ENCODE data around the gene NAPA. TPM values are rescaled to one million over a fixed set of nuclear protein-coding genes. Genes with fewer than 3 reads are reported as not detected.

Gene NAPA
- polyA plus RNA-seq, 1 experiment = 84.1 TPM

- no peak for TF ChIP-seq CTCF (IDR thresholded peaks at IDR 0.05; ENCODE audit: low read depth, low read length)
- Histone ChIP-seq H3K9me3 (ENCODE audit: control insufficient read depth, insufficient read depth, low read length) (no peaks in the 10 kb centered on the region), H3K27me3 (ENCODE audit: control insufficient read depth, insufficient read depth, low read length) (peaks cover 35% of the 10 kb centered on the region), H3K4me3 (ENCODE audit: low read depth, low read length) (no peak overlapping the region), H3K27ac (ENCODE audit: low read depth, low read length) (no peak overlapping the region)
- no peak for DNase-seq (ENCODE audit: low read depth, low spot score)
- POLR2A ChIA-PET = no interaction called here
- CTCF ChIA-PET = interaction anchor here (0.6 kb wide), 1 partner anchor 30 kb away, joined by 7 read pairs; no protein-coding TSS in a partner anchor
These were observed 6.0 kb upstream of the NAPA start for GRCh38 chr19:47520839-47521238.

- ChIA-PET CTCF (interaction anchor here (0.6 kb wide), 1 partner anchor 30 kb away, joined by 7 read pairs; no protein-coding TSS in a partner anchor), POLR2A (no interaction called here)
- DNase-seq (ENCODE audit: low read depth, low spot score) = no peak
- no peak overlapping the region for H3K27ac ChIP-seq (ENCODE audit: low read depth, low read length)
- H3K9me3 ChIP-seq (ENCODE audit: control insufficient read depth, insufficient read depth, low read length) = no peaks in the 10 kb centered on the region
- no peak for TF ChIP-seq CTCF (IDR thresholded peaks at IDR 0.05; ENCODE audit: low read depth, low read length)
- peaks cover 35% of the 10 kb centered on the region for H3K27me3 ChIP-seq (ENCODE audit: control insufficient read depth, insufficient read depth, low read length)
- no peak overlapping the region for H3K4me3 ChIP-seq (ENCODE audit: low read depth, low read length)
These were observed 5.5 kb upstream of the NAPA start for GRCh38 chr19:47520343-47520806.

- Histone ChIP-seq H3K9me3 (ENCODE audit: control insufficient read depth, insufficient read depth, low read length) (peaks cover 6% of the 10 kb centered on the region; the same call in 1 of the 2 replicates), H3K4me3 (ENCODE audit: low read depth, low read length) (no peak overlapping the region), H3K27ac (ENCODE audit: low read depth, low read length) (no peak overlapping the region), H3K27me3 (ENCODE audit: control insufficient read depth, insufficient read depth, low read length) (peaks cover 31% of the 10 kb centered on the region)
- ChIA-PET POLR2A (interaction anchor here (0.5 kb wide), 1 partner anchor 301 kb away, joined by 3 read pairs; no protein-coding TSS in a partner anchor), CTCF (no interaction called here)
- no peak for TF ChIP-seq CTCF (IDR thresholded peaks at IDR 0.05; ENCODE audit: low read depth, low read length)
- no peak for DNase-seq (ENCODE audit: low read depth, low spot score)
These were observed 4.0 kb upstream of the NAPA start for GRCh38 chr19:47518854-47519253.

GRCh38 chr19:47518139-47518538, 3.3 kb upstream of the NAPA start:
- DNase-seq (ENCODE audit: low read depth, low spot score) = no peak
- Histone ChIP-seq H3K9me3 (ENCODE audit: control insufficient read depth, insufficient read depth, low read length) (peaks cover 6% of the 10 kb centered on the region; the same call in 1 of the 2 replicates), H3K27me3 (ENCODE audit: control insufficient read depth, insufficient read depth, low read length) (peaks cover 27% of the 10 kb centered on the region), H3K27ac (ENCODE audit: low read depth, low read length) (no peak overlapping the region), H3K4me3 (ENCODE audit: low read depth, low read length) (no peak overlapping the region)
- ChIA-PET POLR2A (no interaction called here), CTCF (interaction anchor here (0.5 kb wide), 1 partner anchor 14 kb away, joined by 3 read pairs; no protein-coding TSS in a partner anchor)
- no peak for TF ChIP-seq CTCF (IDR thresholded peaks at IDR 0.05; ENCODE audit: low read depth, low read length)

- POLR2A ChIA-PET = interaction anchor here (0.7 to 1.9 kb wide), 2 partner anchors 19 to 96 kb away, joined by 6 to 8 read pairs; no protein-coding TSS in a partner anchor
- Histone ChIP-seq H3K4me3 (ENCODE audit: low read depth, low read length) (peak overlapping the region; percentile 98), H3K27me3 (ENCODE audit: control insufficient read depth, insufficient read depth, low read length) (peaks cover 3% of the 10 kb centered on the region), H3K27ac (ENCODE audit: low read depth, low read length) (peak overlapping the region; percentile 96), H3K9me3 (ENCODE audit: control insufficient read depth, insufficient read depth, low read length) (peaks cover 6% of the 10 kb centered on the region; the same call in 1 of the 2 replicates)
- TF ChIP-seq CTCF (IDR thresholded peaks at IDR 0.05; ENCODE audit: low read depth, low read length) = no peak
- no peak for DNase-seq (ENCODE audit: low read depth, low spot score)
- CTCF ChIA-PET = no interaction called here
These were observed 553 bp downstream of the NAPA start for GRCh38 chr19:47514151-47514868.
